ENCODE data around the gene CDH8. TPM values are rescaled to one million over a fixed set of nuclear protein-coding genes. Genes with fewer than 3 reads are reported as not detected.
"Not testable (repeated sequence)": the region's sequence is repeated elsewhere in the genome, so short reads cannot be mapped to it uniquely, and the experiment has no call there.

Gene CDH8
- total RNA-seq, 1 experiment from 2014 or later: not detected

GRCh38 chr16:61934601-61935000, 101.6 kb downstream of the CDH8 start:
- H3K27me3 Mint-ChIP-seq (ENCODE audit: unreplicated experiment): no peaks in the 10 kb centered on the region
- intact Hi-C loops (cut with micrococcal nuclease; ENCODE audit: unreplicated experiment): no loop called here
- no peak overlapping the region for H3K27ac Mint-ChIP-seq (ENCODE audit: unreplicated experiment)
- CTCF ChIA-PET: no interaction called here
- no peak overlapping the region for H3K4me3 Mint-ChIP-seq (ENCODE audit: low read depth, unreplicated experiment)
- H3K9me3 Mint-ChIP-seq (ENCODE audit: low read depth, unreplicated experiment): no peaks in the 10 kb centered on the region
- BruUV-seq (replicated peaks): no TSS peak
- no peaks in the 10 kb centered on the region for H3K36me3 Mint-ChIP-seq (ENCODE audit: insufficient read depth, unreplicated experiment)
- H3K4me1 Mint-ChIP-seq (ENCODE audit: low read depth, unreplicated experiment): no peaks in the 10 kb centered on the region
- TF ChIP-seq CTCF (IDR thresholded peaks at IDR 0.05; ENCODE audit: unreplicated experiment): no peak
- no peak for DNase-seq

- no peak overlapping the region for H3K4me3 Mint-ChIP-seq (ENCODE audit: low read depth, unreplicated experiment)
- intact Hi-C loops (cut with micrococcal nuclease; ENCODE audit: unreplicated experiment): no loop called here
- CTCF ChIA-PET: no interaction called here
- H3K4me1 Mint-ChIP-seq (ENCODE audit: low read depth, unreplicated experiment): no peaks in the 10 kb centered on the region
- BruUV-seq (replicated peaks): no TSS peak
- no peaks in the 10 kb centered on the region for H3K36me3 Mint-ChIP-seq (ENCODE audit: insufficient read depth, unreplicated experiment)
- no peak for DNase-seq
- no peaks in the 10 kb centered on the region for H3K27me3 Mint-ChIP-seq (ENCODE audit: unreplicated experiment)
- no peaks in the 10 kb centered on the region for H3K9me3 Mint-ChIP-seq (ENCODE audit: low read depth, unreplicated experiment)
- H3K27ac Mint-ChIP-seq (ENCODE audit: unreplicated experiment): no peak overlapping the region
- TF ChIP-seq CTCF (IDR thresholded peaks at IDR 0.05; ENCODE audit: unreplicated experiment): no peak
These were observed 106.5 kb downstream of the CDH8 start for GRCh38 chr16:61929776-61930175.

GRCh38 chr16:61926766-61927165, 109.5 kb downstream of the CDH8 start:
- no peaks in the 10 kb centered on the region for H3K4me1 Mint-ChIP-seq (ENCODE audit: low read depth, unreplicated experiment)
- H3K36me3 Mint-ChIP-seq (ENCODE audit: insufficient read depth, unreplicated experiment): no peaks in the 10 kb centered on the region
- H3K27me3 Mint-ChIP-seq (ENCODE audit: unreplicated experiment): no peaks in the 10 kb centered on the region
- BruUV-seq (replicated peaks): no TSS peak
- no peaks in the 10 kb centered on the region for H3K9me3 Mint-ChIP-seq (ENCODE audit: low read depth, unreplicated experiment)
- CTCF ChIA-PET: no interaction called here
- no peak for DNase-seq
- no peak overlapping the region for H3K27ac Mint-ChIP-seq (ENCODE audit: unreplicated experiment)
- intact Hi-C loops (cut with micrococcal nuclease; ENCODE audit: unreplicated experiment): no loop called here
- H3K4me3 Mint-ChIP-seq (ENCODE audit: low read depth, unreplicated experiment): no peak overlapping the region
- no peak for TF ChIP-seq CTCF (IDR thresholded peaks at IDR 0.05; ENCODE audit: unreplicated experiment)

- intact Hi-C loops (cut with micrococcal nuclease; ENCODE audit: unreplicated experiment): no loop called here
- Mint-ChIP-seq H3K27me3 (ENCODE audit: unreplicated experiment) (no peaks in the 10 kb centered on the region), H3K4me3 (ENCODE audit: low read depth, unreplicated experiment) (no peak overlapping the region), H3K36me3 (ENCODE audit: insufficient read depth, unreplicated experiment) (no peaks in the 10 kb centered on the region), H3K9me3 (ENCODE audit: low read depth, unreplicated experiment) (peaks cover 2% of the 10 kb centered on the region), H3K27ac (ENCODE audit: unreplicated experiment) (no peak overlapping the region), H3K4me1 (ENCODE audit: low read depth, unreplicated experiment) (no peaks in the 10 kb centered on the region)
- CTCF ChIA-PET: no interaction called here
- no TSS peak for BruUV-seq (replicated peaks)
- no peak for DNase-seq
- no peak for TF ChIP-seq CTCF (IDR thresholded peaks at IDR 0.05; ENCODE audit: unreplicated experiment)
These were observed 112.6 kb downstream of the CDH8 start for GRCh38 chr16:61923629-61924028.

- Mint-ChIP-seq H3K4me1 (ENCODE audit: low read depth, unreplicated experiment) (no peaks in the 10 kb centered on the region), H3K27ac (ENCODE audit: unreplicated experiment) (no peak overlapping the region), H3K9me3 (ENCODE audit: low read depth, unreplicated experiment) (peaks cover 6% of the 10 kb centered on the region), H3K4me3 (ENCODE audit: low read depth, unreplicated experiment) (no peak overlapping the region), H3K36me3 (ENCODE audit: insufficient read depth, unreplicated experiment) (no peaks in the 10 kb centered on the region), H3K27me3 (ENCODE audit: unreplicated experiment) (no peaks in the 10 kb centered on the region)
- intact Hi-C loops (cut with micrococcal nuclease; ENCODE audit: unreplicated experiment): no loop called here
- DNase-seq: no peak
- BruUV-seq (replicated peaks): no TSS peak
- no peak for TF ChIP-seq CTCF (IDR thresholded peaks at IDR 0.05; ENCODE audit: unreplicated experiment)
- CTCF ChIA-PET: no interaction called here
These were observed 114.9 kb downstream of the CDH8 start for GRCh38 chr16:61921373-61921772.

- DNase-seq; H3K4me1 Mint-ChIP-seq (ENCODE audit: low read depth, unreplicated experiment); H3K9me3 Mint-ChIP-seq (ENCODE audit: low read depth, unreplicated experiment); H3K27me3 Mint-ChIP-seq (ENCODE audit: unreplicated experiment); CTCF ChIA-PET; intact Hi-C loops (cut with micrococcal nuclease; ENCODE audit: unreplicated experiment); H3K4me3 Mint-ChIP-seq (ENCODE audit: low read depth, unreplicated experiment); H3K36me3 Mint-ChIP-seq (ENCODE audit: insufficient read depth, unreplicated experiment); H3K27ac Mint-ChIP-seq (ENCODE audit: unreplicated experiment); BruUV-seq (replicated peaks): not testable (repeated sequence)
These were observed 118.1 kb downstream of the CDH8 start for GRCh38 chr16:61917865-61918826.

Data from Calu3 (cell line).